ENCODE measurements around the gene GALNT16. TPM values are rescaled to one million over a fixed set of nuclear protein-coding genes. Genes with fewer than 3 reads are reported as not detected.

Gene GALNT16
- total and polyA plus RNA-seq, 2 of the 8 experiments (the other 6 are each of a cell fraction or from before 2014, with no cell fraction given): 5.4 to 6.3 TPM

DNA sequence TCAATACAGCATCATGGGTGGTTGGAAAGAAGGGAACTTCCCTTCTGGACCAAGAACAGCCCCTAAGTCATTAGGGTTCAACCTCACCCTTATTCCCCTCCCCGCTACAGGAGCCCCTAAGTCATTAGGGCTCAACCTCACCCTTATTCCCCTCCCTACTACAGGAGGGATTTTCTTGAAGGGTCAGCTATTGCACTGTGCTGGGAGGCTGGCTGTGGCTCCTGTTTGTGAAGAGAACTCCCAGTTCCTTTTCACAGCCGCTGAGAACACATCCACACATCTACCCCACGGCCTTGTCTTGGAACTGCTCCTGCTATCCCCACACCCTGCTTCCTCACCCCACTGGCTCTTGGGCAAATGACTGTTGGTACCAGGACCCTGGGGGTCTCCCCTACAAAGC is 93.2 kb downstream of the GALNT16 start:
- H3K4me3 ChIP-seq (ENCODE audit: extremely low read depth in 1 of 4, insufficient read depth in 2 of 4, low read depth in 3 of 4, low read length in 4 of 4): no peak overlapping the region
- CTCF ChIA-PET (ENCODE audit: partially characterized antibody): interaction anchor here (1.2 to 9.8 kb wide), 3 partner anchors 9 to 111 kb away, joined by 3 to 78 read pairs (median 15); no protein-coding TSS in a partner anchor
- H2AFZ ChIP-seq (ENCODE audit: low read length): no peak overlapping the region

More for the DNA sequence above, 93.2 kb downstream of the GALNT16 start:
- FAIRE-seq (no peak), DNase-seq (ENCODE audit: low read depth in 1 of 2, low spot score in 2 of 2) (no peak)
- H3K9me3 ChIP-seq (ENCODE audit: insufficient read depth in 2 of 2, low read depth in 1 of 2, low read length in 1 of 2): no peaks in the 10 kb centered on the region
- H3K23ac ChIP-seq (ENCODE audit: insufficient read length): no peak overlapping the region
- no peak overlapping the region for H4K91ac ChIP-seq (replicated peaks; ENCODE audit: insufficient read length, low read length)
- peaks cover 0 to 6% (median 2%) of the 10 kb centered on the region in 4 experiments; a peak in 4 of 7 replicates for H3K4me1 ChIP-seq (replicated peaks in 1 of 4; ENCODE audit: control insufficient read depth in 3 of 4, insufficient read depth in 4 of 4, low read length in 3 of 4)
- no peak overlapping the region for H3K18ac ChIP-seq (ENCODE audit: extremely low read depth, low read length)
- no peaks in the 10 kb centered on the region for H3K79me2 ChIP-seq (ENCODE audit: control insufficient read depth in 1 of 2, insufficient read depth in 2 of 2, low read length in 2 of 2)
- H2BK15ac ChIP-seq (ENCODE audit: low read length): no peak overlapping the region
- H3K27ac ChIP-seq (ENCODE audit: low read depth, low read length): no peak overlapping the region
- no peak overlapping the region for H3K4me2 ChIP-seq (ENCODE audit: insufficient read depth in 1 of 2, low read depth in 2 of 2, low read length in 2 of 2)
- H3K23me2 ChIP-seq (ENCODE audit: low read depth, low read length): no peaks in the 10 kb centered on the region
- H2BK5ac ChIP-seq (ENCODE audit: low read depth, low read length): no peak overlapping the region
- H3K27me3 ChIP-seq (replicated peaks in 1 of 4; ENCODE audit: control insufficient read depth in 3 of 4, extremely low read depth in 1 of 4, insufficient read depth in 3 of 4, low read length in 3 of 4): no peaks in the 10 kb centered on the region
- POLR2A ChIA-PET (ENCODE audit: partially characterized antibody): no interaction called here
- H4K20me1 ChIP-seq (replicated peaks in 1 of 2; ENCODE audit: control insufficient read depth in 1 of 2, insufficient read depth in 2 of 2, low read length in 2 of 2): peaks cover 0 to 1% of the 10 kb centered on the region in 2 experiments
- no peak overlapping the region for H2BK20ac ChIP-seq (ENCODE audit: low read length)
- TF ChIP-seq CBX5 (IDR thresholded peaks at IDR 0.05; ENCODE audit: low read depth, low read length) (no peak), SP4 (IDR thresholded peaks at IDR 0.05; ENCODE audit: low read length) (no peak)
- H3K14ac ChIP-seq (ENCODE audit: insufficient read length): no peak overlapping the region
- no peak overlapping the region for H2BK120ac ChIP-seq (replicated peaks; ENCODE audit: low read depth, low read length)
- no peaks in the 10 kb centered on the region; the same call in 1 of the 2 replicates for H3K79me1 ChIP-seq (ENCODE audit: low read depth, low read length)
- no peak overlapping the region for H4K8ac ChIP-seq (ENCODE audit: extremely low read depth, insufficient read depth, low read length)
- no peak overlapping the region for H3K4ac ChIP-seq (replicated peaks; ENCODE audit: insufficient read length, low read depth, low read length)
- H2AK5ac ChIP-seq (ENCODE audit: low read depth, low read length): no peak overlapping the region
- 98% methylated on average over 3 of the region's 3 CpGs; no CpG with 5 or more reads in 1 of the 2 experiments for WGBS, 2 experiments (ENCODE audit: extremely low coverage in 1 of 2, insufficient coverage in 1 of 2, insufficient read length in 1 of 2, insufficient replicate concordance in 2 of 2, low coverage in 1 of 2, low lambda C conversion rate in 2 of 2, missing lambda C conversion rate in 1 of 2)
- no peak overlapping the region; the same call in 1 of the 2 replicates for H2BK12ac ChIP-seq (ENCODE audit: low read depth, low read length)
- no peak overlapping the region for H4K5ac ChIP-seq (ENCODE audit: insufficient read length, low read depth, low read length)
- no peaks in the 10 kb centered on the region for H3K36me3 ChIP-seq (ENCODE audit: control insufficient read depth in 2 of 4, insufficient read depth in 4 of 4, low read length in 3 of 4)
- no peak overlapping the region for H3K9ac ChIP-seq (replicated peaks in 1 of 4; ENCODE audit: extremely low read depth in 1 of 4, low read depth in 3 of 4, low read length in 3 of 4)
- no peak overlapping the region for H3K56ac ChIP-seq (replicated peaks; ENCODE audit: insufficient read length, low read depth, low read length)

All from H1 (cell line).